GM12865 (cell line): ENCODE measurements around the gene PLEKHA7.

ENCODE experiments used
- DNase-seq: peaks from one replicate; pipeline ENCODE4 v3.0.0; 2010; ENCODE audit warnings: low read depth
- H3K4me3 ChIP-seq: 2 replicates; pipeline ENCODE4 v1.5.1; 2011; ENCODE audit warnings: mild to moderate bottlenecking, low read depth, low read length, control low read depth
- TF ChIP-seq, protein P1 (sequence below): IDR thresholded peaks from 2 replicates; pipeline ENCODE4 v1.5.1; 2011; ENCODE audit warnings: low read length, control low read depth, low read depth, inconsistent platforms; ENCODE audit not compliant: insufficient read depth; ENCODE audit errors: missing control alignments

PLEKHA7 gene

DNA sequence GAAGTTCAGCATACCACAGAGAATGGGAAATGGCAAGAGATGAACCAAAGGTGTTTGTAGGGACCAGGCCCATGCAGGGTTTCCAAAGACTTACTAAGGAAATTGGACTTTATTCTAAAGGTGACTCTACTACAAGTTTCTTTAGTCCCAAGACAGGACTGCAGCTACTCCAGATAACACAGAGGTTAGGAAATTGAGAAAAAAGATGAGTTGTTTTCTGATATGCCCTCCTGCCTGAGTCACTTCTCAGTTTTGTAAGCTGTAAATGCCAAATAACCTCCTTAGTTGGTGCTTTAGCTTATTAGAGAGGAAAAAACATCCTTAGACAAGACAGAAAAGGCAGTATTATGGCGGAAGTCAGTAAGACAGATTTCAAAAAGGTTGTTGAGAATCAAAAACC is 179.8 kb downstream of the PLEKHA7 start:
- H3K4me3 ChIP-seq, result no peak overlapping the region
- DNase-seq, result no peak
- TF ChIP-seq, protein P1, sequence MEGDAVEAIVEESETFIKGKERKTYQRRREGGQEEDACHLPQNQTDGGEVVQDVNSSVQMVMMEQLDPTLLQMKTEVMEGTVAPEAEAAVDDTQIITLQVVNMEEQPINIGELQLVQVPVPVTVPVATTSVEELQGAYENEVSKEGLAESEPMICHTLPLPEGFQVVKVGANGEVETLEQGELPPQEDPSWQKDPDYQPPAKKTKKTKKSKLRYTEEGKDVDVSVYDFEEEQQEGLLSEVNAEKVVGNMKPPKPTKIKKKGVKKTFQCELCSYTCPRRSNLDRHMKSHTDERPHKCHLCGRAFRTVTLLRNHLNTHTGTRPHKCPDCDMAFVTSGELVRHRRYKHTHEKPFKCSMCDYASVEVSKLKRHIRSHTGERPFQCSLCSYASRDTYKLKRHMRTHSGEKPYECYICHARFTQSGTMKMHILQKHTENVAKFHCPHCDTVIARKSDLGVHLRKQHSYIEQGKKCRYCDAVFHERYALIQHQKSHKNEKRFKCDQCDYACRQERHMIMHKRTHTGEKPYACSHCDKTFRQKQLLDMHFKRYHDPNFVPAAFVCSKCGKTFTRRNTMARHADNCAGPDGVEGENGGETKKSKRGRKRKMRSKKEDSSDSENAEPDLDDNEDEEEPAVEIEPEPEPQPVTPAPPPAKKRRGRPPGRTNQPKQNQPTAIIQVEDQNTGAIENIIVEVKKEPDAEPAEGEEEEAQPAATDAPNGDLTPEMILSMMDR, result no peak

DNA sequence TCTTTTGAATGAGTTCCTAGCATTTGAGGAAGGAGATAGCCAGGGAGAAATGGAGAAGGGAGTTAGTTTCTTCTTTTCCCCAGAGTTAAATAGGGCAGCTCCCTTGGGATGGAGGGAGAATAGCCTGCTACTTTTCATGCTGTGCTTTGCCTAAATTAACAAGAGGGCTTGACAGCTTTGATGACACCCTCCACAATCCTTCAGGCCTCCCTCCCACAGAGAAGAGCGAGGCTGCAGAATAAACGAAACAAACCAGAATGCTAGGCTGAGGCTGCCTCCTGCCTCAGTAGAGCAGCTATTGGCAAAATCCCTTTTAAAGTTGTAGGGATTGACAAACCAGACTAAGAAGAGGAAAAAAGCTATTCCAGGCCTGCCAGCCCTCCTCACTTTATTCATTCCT is 181.2 kb downstream of the PLEKHA7 start:
- no peak for DNase-seq
- TF ChIP-seq, protein P1, result no peak
- H3K4me3 ChIP-seq, result no peak overlapping the region

DNA sequence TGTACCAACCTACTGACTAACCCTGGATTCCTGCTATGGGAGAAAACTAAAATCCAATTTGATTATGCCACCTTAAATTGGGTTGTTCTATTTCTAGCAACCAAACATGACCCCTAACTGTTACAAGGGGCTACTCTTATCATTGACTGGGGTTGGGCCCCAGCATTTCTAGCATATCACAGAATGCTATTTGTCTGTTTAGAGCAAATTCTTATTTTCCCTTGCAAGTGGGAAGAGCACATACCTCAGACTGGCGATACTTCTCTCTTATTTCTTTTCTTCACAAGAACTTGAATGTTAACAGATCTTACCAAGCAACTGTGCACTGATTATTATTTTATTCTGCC is 182.0 kb downstream of the PLEKHA7 start:
- no peak overlapping the region for H3K4me3 ChIP-seq
- TF ChIP-seq, protein P1, result no peak
- no peak for DNase-seq

DNA sequence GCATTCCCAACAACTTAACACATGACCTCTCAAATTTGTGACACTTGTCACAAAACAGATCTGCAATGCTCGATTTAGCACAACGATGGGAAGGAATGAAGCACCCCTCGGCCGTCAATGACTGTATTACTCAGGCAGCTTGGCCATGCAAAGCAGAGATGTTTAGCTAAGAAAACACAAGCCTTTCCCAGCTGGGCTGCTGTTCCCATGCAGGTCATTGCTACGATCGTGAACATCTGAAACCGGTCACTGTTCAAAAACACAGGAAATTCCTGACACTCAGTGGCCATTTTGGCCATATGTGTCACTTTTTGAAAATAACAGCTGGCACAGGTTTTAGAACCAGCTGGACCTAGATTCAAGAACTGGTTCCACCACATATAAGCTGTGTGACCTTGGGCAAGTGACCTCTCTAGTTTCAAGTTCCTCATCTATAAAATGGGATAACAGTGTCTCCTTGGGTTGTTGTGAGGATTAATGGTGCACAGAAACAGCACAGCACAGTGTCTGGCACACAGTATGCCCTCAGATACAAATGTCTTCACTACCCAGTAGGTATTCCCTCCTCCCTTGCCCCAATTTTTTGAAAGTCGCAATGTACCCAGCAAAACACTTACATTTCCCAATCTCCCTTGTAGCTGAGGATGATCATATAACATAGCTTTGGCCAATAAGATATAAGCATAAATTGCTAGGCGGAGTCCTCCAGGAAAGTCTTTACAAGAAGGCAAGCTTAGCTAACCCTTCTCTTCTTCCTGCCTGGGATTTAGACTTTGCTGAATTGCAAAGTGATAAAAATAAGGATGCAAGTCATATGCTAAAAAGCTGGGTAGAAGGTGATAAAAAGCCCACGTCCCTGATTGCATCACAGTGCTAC is 182.7 kb downstream of the PLEKHA7 start:
- TF ChIP-seq, protein P1, result no peak
- no peak for DNase-seq

DNA sequence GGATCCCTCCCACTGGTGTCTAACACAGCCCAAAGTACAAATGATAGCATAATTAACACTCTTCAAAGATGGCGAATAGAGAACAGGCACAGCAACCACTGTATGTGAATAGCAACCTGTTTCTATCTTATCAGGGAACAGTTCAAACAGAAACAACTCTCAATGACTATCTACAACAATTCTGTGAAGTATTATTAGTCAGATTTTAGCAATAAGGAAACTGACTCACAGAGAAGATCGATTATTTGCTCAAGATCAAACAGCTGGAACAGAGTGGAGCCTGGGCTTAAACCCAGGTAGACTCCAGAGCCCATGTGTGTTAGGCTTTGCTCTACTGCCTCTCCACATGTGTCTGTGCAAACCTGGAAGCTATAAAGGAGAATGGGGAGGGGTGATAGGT is 187.1 kb downstream of the PLEKHA7 start:
- H3K4me3 ChIP-seq, result no peak overlapping the region
- TF ChIP-seq, protein P1, result no peak
- DNase-seq, result no peak

More for the DNA sequence above, 182.7 kb downstream of the PLEKHA7 start:
- no peak overlapping the region for H3K4me3 ChIP-seq

DNA sequence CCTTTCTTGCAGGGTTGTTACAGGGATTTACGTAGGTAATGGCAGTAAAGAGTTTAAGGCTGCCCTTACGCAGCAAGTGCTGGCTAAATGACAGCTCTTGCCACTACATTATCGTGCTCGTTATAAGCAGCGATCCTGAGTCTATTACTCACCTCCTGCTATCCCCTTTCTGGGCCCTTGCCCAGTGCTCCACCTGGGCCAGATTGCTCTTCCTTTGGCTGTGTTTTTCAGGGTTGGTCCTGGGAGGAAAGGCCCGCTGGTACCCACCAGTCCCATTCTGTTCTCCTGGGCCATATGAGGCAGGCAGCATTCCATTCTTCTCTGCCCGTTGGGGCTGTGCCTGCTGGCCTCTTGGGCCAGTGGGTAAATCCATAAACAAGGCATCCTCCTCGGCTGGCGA is 188.2 kb downstream of the PLEKHA7 start:
- no peak for DNase-seq
- TF ChIP-seq, protein P1, result no peak
- H3K4me3 ChIP-seq, result no peak overlapping the region

DNA sequence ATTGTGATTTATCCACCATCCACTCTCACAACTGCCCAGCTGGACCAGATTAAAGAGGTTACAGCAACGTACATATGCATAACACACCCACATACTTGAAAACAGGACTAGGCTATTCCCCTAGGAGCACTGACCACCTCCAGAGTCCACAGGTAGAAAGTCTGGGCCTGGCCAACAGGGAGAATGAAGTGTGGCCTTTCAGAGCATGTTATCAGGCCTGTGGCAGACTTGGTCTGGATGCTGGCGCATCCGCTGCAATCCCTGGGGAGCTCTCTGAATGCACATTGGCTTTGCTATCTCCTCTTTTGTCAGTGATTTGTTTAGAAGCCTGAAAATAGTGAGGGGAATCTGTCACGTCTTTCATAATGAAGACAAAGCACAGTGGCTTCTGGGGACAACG is 189.1 kb downstream of the PLEKHA7 start:
- no peak overlapping the region for H3K4me3 ChIP-seq
- no peak for DNase-seq
- TF ChIP-seq, protein P1, result no peak
